ENCODE measurements around the gene CPLANE2.
A peak's percentile ranks its signal among the peaks of the same experiment; 100 is the strongest.

The CPLANE2 gene

GRCh38 chr1:16208270-16208987 is 28.6 kb downstream of the CPLANE2 start:
- no peak for DNase-seq (ENCODE audit: low read depth)
- no peak for TF ChIP-seq CTCF (IDR thresholded peaks at IDR 0.05; ENCODE audit: control insufficient read depth, extremely low read depth, insufficient read depth)
- no peak overlapping the region for H3K4me3 ChIP-seq (ENCODE audit: low read depth, low read length)

- H3K4me3 ChIP-seq (ENCODE audit: low read depth, low read length): peak overlapping the region; percentile 55
- no peak for DNase-seq (ENCODE audit: low read depth)
- no peak for TF ChIP-seq CTCF (IDR thresholded peaks at IDR 0.05; ENCODE audit: control insufficient read depth, extremely low read depth, insufficient read depth)
Observed at GRCh38 chr1:16207318-16208269, 29.4 kb downstream of the CPLANE2 start.

- DNase-seq (ENCODE audit: low read depth): peak; percentile 84
- TF ChIP-seq CTCF (IDR thresholded peaks at IDR 0.05; ENCODE audit: control insufficient read depth, extremely low read depth, insufficient read depth): no peak
- H3K4me3 ChIP-seq (ENCODE audit: low read depth, low read length): peak overlapping the region; percentile 55
Observed at GRCh38 chr1:16206547-16207317, 30.3 kb downstream of the CPLANE2 start.

DNA sequence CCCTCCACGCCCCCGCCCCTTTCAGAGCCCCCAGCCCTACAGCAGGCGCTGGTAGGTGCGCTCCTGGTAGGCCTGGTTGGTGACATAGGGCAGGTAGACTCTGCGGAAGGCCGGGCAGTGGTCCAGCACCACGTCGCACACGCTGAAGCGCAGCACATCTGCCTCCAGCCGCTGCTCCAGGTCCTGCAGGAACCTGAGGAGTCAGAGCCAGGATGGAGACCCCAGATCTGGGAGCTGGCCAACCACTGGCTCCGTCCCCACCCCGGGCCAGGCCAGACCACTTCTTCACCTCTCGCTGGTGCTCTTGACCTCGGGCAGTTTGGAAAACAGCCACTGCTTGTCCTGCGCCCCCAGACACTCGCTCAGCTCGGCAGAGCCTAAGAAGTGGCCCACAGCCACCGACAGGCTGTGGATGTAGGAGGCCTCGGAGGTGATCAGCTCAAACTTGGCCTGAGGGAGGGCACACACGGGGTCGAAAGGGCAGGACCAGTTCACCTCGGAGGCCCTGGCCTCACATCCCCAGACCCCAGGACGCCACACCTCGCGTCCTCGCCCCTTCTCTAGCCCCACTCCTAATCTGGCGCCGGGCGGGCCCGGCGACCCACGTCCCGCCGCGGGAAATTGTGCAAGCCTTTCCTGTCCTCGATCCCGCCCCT is 31.0 kb downstream of the CPLANE2 start:
- no peak for DNase-seq (ENCODE audit: low read depth)
- no peak for TF ChIP-seq CTCF (IDR thresholded peaks at IDR 0.05; ENCODE audit: control insufficient read depth, extremely low read depth, insufficient read depth)

GRCh38 chr1:16205334-16205671 is 31.7 kb downstream of the CPLANE2 start:
- DNase-seq (ENCODE audit: low read depth): no peak
- H3K4me3 ChIP-seq (ENCODE audit: low read depth, low read length): no peak overlapping the region
- no peak for TF ChIP-seq CTCF (IDR thresholded peaks at IDR 0.05; ENCODE audit: control insufficient read depth, extremely low read depth, insufficient read depth)

More for the DNA sequence above, 31.0 kb downstream of the CPLANE2 start:
- H3K4me3 ChIP-seq (ENCODE audit: low read depth, low read length): peak overlapping the region; percentile 55

GRCh38 chr1:16204634-16205333 is 32.2 kb downstream of the CPLANE2 start:
- TF ChIP-seq CTCF (IDR thresholded peaks at IDR 0.05; ENCODE audit: control insufficient read depth, extremely low read depth, insufficient read depth): peak; percentile 19; the same call in 1 of the 2 replicates
- no peak for DNase-seq (ENCODE audit: low read depth)
- no peak overlapping the region for H3K4me3 ChIP-seq (ENCODE audit: low read depth, low read length)

All from LNCaP clone FGC (cell line).